DOHH2 (cell line): Measurements from ENCODE around the gene ANKRD36C.
"Not testable (repeated sequence)": the region's sequence is repeated elsewhere in the genome, so short reads cannot be mapped to it uniquely, and the experiment has no call there.

Experiments used
- H3F3A ChIP-seq: fragments of 200-600 bp; sonication (generic), shearing (Covaris generic); 2 replicates; pipeline ENCODE4 v1.6.0; 2016; ENCODE audit warnings: antibody characterized with exemption, mild to moderate bottlenecking; ENCODE audit not compliant: control insufficient read depth, insufficient read depth
- H3K27ac ChIP-seq: fragments of 200-600 bp; sonication (generic); 2 replicates; pipeline ENCODE4 v1.5.1; 2014; ENCODE audit warnings: low read depth, mild to moderate bottlenecking, low read length, moderate library complexity
- H3K27me3 ChIP-seq: fragments of 200-600 bp; sonication (generic); 2 replicates; pipeline ENCODE4 v1.6.1; 2014; ENCODE audit warnings: mild to moderate bottlenecking, low read length, mixed read lengths; ENCODE audit not compliant: control insufficient read depth
- H3K36me3 ChIP-seq: fragments of 200-600 bp; sonication (generic); 2 replicates; pipeline ENCODE4 v1.6.1; 2014; ENCODE audit warnings: mild to moderate bottlenecking, low read length, moderate library complexity, mixed read lengths; ENCODE audit not compliant: control insufficient read depth
- H3K4me1 ChIP-seq: fragments of 200-600 bp; sonication (generic); 2 replicates; pipeline ENCODE4 v1.6.1; 2014; ENCODE audit warnings: mild to moderate bottlenecking, low read length, mixed read lengths; ENCODE audit not compliant: control insufficient read depth
- H3K4me2 ChIP-seq: fragments of 200-600 bp; sonication (generic); 2 replicates; pipeline ENCODE4 v1.6.0; 2014; ENCODE audit warnings: mild to moderate bottlenecking, low read length, moderate library complexity
- H3K4me3 ChIP-seq: fragments of 200-600 bp; sonication (generic); 2 replicates; pipeline ENCODE4 v1.5.1; 2014; ENCODE audit warnings: mild to moderate bottlenecking, low read length, mixed read lengths
- H3K79me2 ChIP-seq: fragments of 200-600 bp; sonication (generic); 2 replicates; pipeline ENCODE4 v1.6.1; 2014; ENCODE audit warnings: mild to moderate bottlenecking, low read length, mixed read lengths; ENCODE audit not compliant: control insufficient read depth
- H3K9me2 ChIP-seq: fragments of 200-600 bp; sonication (generic); replicated peaks from 2 replicates; pipeline ENCODE4 v1.6.1; 2014; ENCODE audit warnings: mild to moderate bottlenecking, low read length, mixed read lengths; ENCODE audit not compliant: control insufficient read depth
- H3K9me3 ChIP-seq: fragments of 200-600 bp; sonication (generic); 2 replicates; pipeline ENCODE4 v1.6.1; 2014; ENCODE audit warnings: antibody characterized with exemption, low read length, mixed read lengths; ENCODE audit not compliant: control insufficient read depth, insufficient read depth
- H4K20me1 ChIP-seq: fragments of 200-600 bp; sonication (generic); 2 replicates; pipeline ENCODE4 v1.6.0; 2014; ENCODE audit warnings: low read depth, mild to moderate bottlenecking, antibody characterized with exemption, low read length, moderate library complexity; ENCODE audit not compliant: control insufficient read depth, insufficient read depth

ANKRD36C gene

GRCh38 chr2:95948039-95948438, 43.6 kb downstream of the ANKRD36C start:
- H3K9me2 ChIP-seq, H3K4me2 ChIP-seq, H4K20me1 ChIP-seq, H3K79me2 ChIP-seq, H3K9me3 ChIP-seq, H3K4me1 ChIP-seq, H3K4me3 ChIP-seq, H3K36me3 ChIP-seq, H3K27me3 ChIP-seq, H3F3A ChIP-seq, H3K27ac ChIP-seq: not testable (repeated sequence)

- H3K4me3 ChIP-seq, H3K36me3 ChIP-seq, H4K20me1 ChIP-seq, H3K9me2 ChIP-seq, H3K27me3 ChIP-seq, H3F3A ChIP-seq, H3K4me1 ChIP-seq, H3K79me2 ChIP-seq, H3K9me3 ChIP-seq, H3K4me2 ChIP-seq, H3K27ac ChIP-seq: not testable (repeated sequence)
Measured at GRCh38 chr2:95939947-95940346, 51.7 kb downstream of the ANKRD36C start.

- H3K4me1 ChIP-seq, H3F3A ChIP-seq, H3K9me3 ChIP-seq, H3K9me2 ChIP-seq, H3K36me3 ChIP-seq, H3K4me3 ChIP-seq, H3K79me2 ChIP-seq, H3K27me3 ChIP-seq, H3K4me2 ChIP-seq, H3K27ac ChIP-seq, H4K20me1 ChIP-seq: not testable (repeated sequence)
Measured at GRCh38 chr2:95930740-95931139, 60.9 kb downstream of the ANKRD36C start.

- H3K4me3 ChIP-seq, H3K79me2 ChIP-seq, H3K4me2 ChIP-seq, H3K9me2 ChIP-seq, H3K9me3 ChIP-seq, H3K4me1 ChIP-seq, H3K27me3 ChIP-seq, H3K27ac ChIP-seq, H3F3A ChIP-seq, H4K20me1 ChIP-seq: not testable (repeated sequence)
- H3K36me3 ChIP-seq, result peaks cover 20% of the 10 kb centered on the region
Measured at GRCh38 chr2:95917007-95917406, 74.6 kb downstream of the ANKRD36C start.

- not testable (repeated sequence) for H3F3A ChIP-seq, H3K4me1 ChIP-seq, H4K20me1 ChIP-seq, H3K79me2 ChIP-seq, H3K9me2 ChIP-seq, H3K4me2 ChIP-seq, H3K4me3 ChIP-seq, H3K9me3 ChIP-seq, H3K27ac ChIP-seq, H3K27me3 ChIP-seq
- H3K36me3 ChIP-seq, result peaks cover 19% of the 10 kb centered on the region
Measured at GRCh38 chr2:95915131-95915530, 76.5 kb downstream of the ANKRD36C start.

GRCh38 chr2:95911431-95911830, 80.2 kb downstream of the ANKRD36C start:
- H3K79me2 ChIP-seq, H3K4me3 ChIP-seq, H3K4me2 ChIP-seq, H3F3A ChIP-seq, H3K9me3 ChIP-seq, H3K27ac ChIP-seq, H3K9me2 ChIP-seq, H3K4me1 ChIP-seq, H3K27me3 ChIP-seq, H4K20me1 ChIP-seq: not testable (repeated sequence)
- peaks cover 15% of the 10 kb centered on the region for H3K36me3 ChIP-seq

- H4K20me1 ChIP-seq, H3K27me3 ChIP-seq, H3K4me2 ChIP-seq, H3K4me1 ChIP-seq, H3K9me2 ChIP-seq, H3F3A ChIP-seq, H3K79me2 ChIP-seq, H3K4me3 ChIP-seq, H3K9me3 ChIP-seq, H3K27ac ChIP-seq, H3K36me3 ChIP-seq: not testable (repeated sequence)
Measured at GRCh38 chr2:95894443-95894842, 97.2 kb downstream of the ANKRD36C start.

- not testable (repeated sequence) for H3K4me3 ChIP-seq, H3K27ac ChIP-seq, H3K4me1 ChIP-seq, H3K9me3 ChIP-seq, H4K20me1 ChIP-seq, H3K36me3 ChIP-seq, H3K4me2 ChIP-seq, H3K9me2 ChIP-seq, H3K27me3 ChIP-seq, H3K79me2 ChIP-seq, H3F3A ChIP-seq
Measured at GRCh38 chr2:95867929-95868328, 123.7 kb downstream of the ANKRD36C start.
